OCI-LY1 (cell line): ENCODE results near the gene PDZRN3.

Source experiments
- H2AFZ ChIP-seq: fragments of 200-600 bp; sonication (generic), shearing (Covaris generic); 2 replicates; pipeline ENCODE4 v1.6.0; 2014; ENCODE audit warnings: antibody characterized with exemption, mild to moderate bottlenecking, low read length
- H3F3A ChIP-seq: fragments of 200-600 bp; sonication (generic), shearing (Covaris generic); 2 replicates; pipeline ENCODE4 v1.6.0; 2014; ENCODE audit warnings: mild to moderate bottlenecking, antibody characterized with exemption, low read length, moderate library complexity; ENCODE audit not compliant: insufficient read depth
- H3K27ac ChIP-seq: fragments of 200-600 bp; sonication (generic); 2 replicates; pipeline ENCODE4 v1.5.1; 2014; ENCODE audit warnings: low read length, mixed run types, mild to moderate bottlenecking, low read depth; ENCODE audit not compliant: poor library complexity, severe bottlenecking
- H3K27me3 ChIP-seq: fragments of 200-600 bp; sonication (generic); 2 replicates; pipeline ENCODE4 v1.6.0; 2014; ENCODE audit warnings: antibody characterized with exemption, mild to moderate bottlenecking, low read length, moderate library complexity; ENCODE audit not compliant: insufficient read depth
- H3K36me3 ChIP-seq: fragments of 200-600 bp; sonication (generic); 2 replicates; pipeline ENCODE4 v1.6.1; 2014; ENCODE audit warnings: mild to moderate bottlenecking, antibody characterized with exemption, low read length, moderate library complexity, mixed read lengths; ENCODE audit not compliant: insufficient read depth
- H3K4me1 ChIP-seq: fragments of 200-600 bp; sonication (generic); 2 replicates; pipeline ENCODE4 v1.5.1; 2014; ENCODE audit warnings: mild to moderate bottlenecking, low read length, moderate library complexity; ENCODE audit not compliant: insufficient read depth, severe bottlenecking
- H3K4me2 ChIP-seq: fragments of 200-600 bp; sonication (generic), shearing (Covaris generic); 2 replicates; pipeline ENCODE4 v1.6.1; 2014; ENCODE audit warnings: low read length
- H3K4me3 ChIP-seq: fragments of 200-600 bp; sonication (generic); 2 replicates; pipeline ENCODE4 v1.5.1; 2014; ENCODE audit warnings: low read length, low read depth, mild to moderate bottlenecking, mixed read lengths; ENCODE audit not compliant: poor library complexity, severe bottlenecking
- H3K79me2 ChIP-seq: fragments of 200-600 bp; shearing (Covaris generic); 2 replicates; pipeline ENCODE4 v1.6.1; 2016; ENCODE audit warnings: mixed run types, low read length, mixed read lengths; ENCODE audit not compliant: insufficient read depth
- H3K9ac ChIP-seq: fragments of 200-600 bp; sonication (generic), shearing (Covaris generic); 2 replicates; pipeline ENCODE4 v1.6.1; 2014; ENCODE audit warnings: mild to moderate bottlenecking, low read length, mixed read lengths
- H3K9me2 ChIP-seq: fragments of 200-600 bp; sonication (generic), shearing (Covaris generic); 2 replicates; pipeline ENCODE4 v1.6.1; 2014; ENCODE audit warnings: low read depth, mild to moderate bottlenecking, low read length, mixed read lengths
- H3K9me3 ChIP-seq: fragments of 200-600 bp; shearing (Covaris generic); 2 replicates; pipeline ENCODE4 v1.6.1; 2014; ENCODE audit warnings: low read length, mixed read lengths
- H4K20me1 ChIP-seq: fragments of 200-600 bp; sonication (generic), shearing (Covaris generic); 2 replicates; pipeline ENCODE4 v1.6.0; 2016; ENCODE audit warnings: mild to moderate bottlenecking, low read length; ENCODE audit not compliant: insufficient read depth
- EZH2 ChIP-seq: fragments of 200-600 bp; sonication (generic), shearing (Covaris generic); IDR thresholded peaks from 2 replicates; pipeline ENCODE4 v1.8.0; 2017; ENCODE audit warnings: borderline replicate concordance, mixed run types, mild to moderate bottlenecking, antibody characterized with exemption, low read length, moderate library complexity, mixed read lengths
- TF ChIP-seq, protein P1 (sequence below): fragments of 200-600 bp; sonication (generic), shearing (Covaris generic); IDR thresholded peaks from 2 replicates; pipeline ENCODE4 v1.5.1; 2017; ENCODE audit warnings: mild to moderate bottlenecking, antibody characterized with exemption, low read length, moderate library complexity, mixed read lengths

The PDZRN3 gene

DNA sequence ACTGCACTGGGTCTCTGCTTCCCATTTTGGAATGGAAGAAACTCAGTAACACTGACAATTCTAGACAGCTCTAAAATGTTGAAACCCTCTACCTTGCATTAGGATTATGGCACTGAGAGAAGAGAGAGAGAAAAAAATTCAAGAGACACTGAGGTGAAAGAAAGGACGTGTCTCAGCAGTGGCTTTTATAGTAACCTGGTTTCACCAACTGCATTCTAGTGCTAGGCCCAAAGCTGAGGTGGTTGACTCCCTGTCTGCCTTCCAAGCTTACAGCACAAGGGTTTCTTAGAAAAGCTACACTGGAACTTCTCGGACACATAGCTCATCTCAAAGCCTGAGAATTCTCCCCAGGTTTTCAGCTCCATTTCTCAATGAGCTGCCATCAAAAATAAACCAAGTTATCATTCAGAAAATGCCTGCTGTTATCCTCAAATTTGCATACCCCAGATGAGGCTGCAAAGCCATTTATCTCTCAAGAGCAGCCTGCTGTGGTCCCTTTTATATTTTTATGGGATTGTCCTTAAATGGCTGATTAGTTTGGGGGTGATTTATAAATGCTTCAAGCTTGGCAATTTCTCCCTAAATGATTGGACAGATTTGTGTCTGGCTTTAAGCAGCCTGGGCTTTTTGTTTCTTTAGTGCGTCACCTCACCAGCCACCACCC lies 283.3 kb downstream of the PDZRN3 start:
- Histone ChIP-seq H4K20me1 (no peaks in the 10 kb centered on the region), H3K4me1 (no peaks in the 10 kb centered on the region), H3K9me2 (no peaks in the 10 kb centered on the region), H3K4me2 (no peak overlapping the region), H3K36me3 (no peaks in the 10 kb centered on the region), H3K27me3 (no peaks in the 10 kb centered on the region), H3F3A (no peaks in the 10 kb centered on the region), H3K9me3 (no peaks in the 10 kb centered on the region), H2AFZ (no peak overlapping the region), H3K4me3 (no peak overlapping the region), H3K27ac (no peak overlapping the region), H3K9ac (no peak overlapping the region), H3K79me2 (no peaks in the 10 kb centered on the region)
- TF ChIP-seq, protein P1, sequence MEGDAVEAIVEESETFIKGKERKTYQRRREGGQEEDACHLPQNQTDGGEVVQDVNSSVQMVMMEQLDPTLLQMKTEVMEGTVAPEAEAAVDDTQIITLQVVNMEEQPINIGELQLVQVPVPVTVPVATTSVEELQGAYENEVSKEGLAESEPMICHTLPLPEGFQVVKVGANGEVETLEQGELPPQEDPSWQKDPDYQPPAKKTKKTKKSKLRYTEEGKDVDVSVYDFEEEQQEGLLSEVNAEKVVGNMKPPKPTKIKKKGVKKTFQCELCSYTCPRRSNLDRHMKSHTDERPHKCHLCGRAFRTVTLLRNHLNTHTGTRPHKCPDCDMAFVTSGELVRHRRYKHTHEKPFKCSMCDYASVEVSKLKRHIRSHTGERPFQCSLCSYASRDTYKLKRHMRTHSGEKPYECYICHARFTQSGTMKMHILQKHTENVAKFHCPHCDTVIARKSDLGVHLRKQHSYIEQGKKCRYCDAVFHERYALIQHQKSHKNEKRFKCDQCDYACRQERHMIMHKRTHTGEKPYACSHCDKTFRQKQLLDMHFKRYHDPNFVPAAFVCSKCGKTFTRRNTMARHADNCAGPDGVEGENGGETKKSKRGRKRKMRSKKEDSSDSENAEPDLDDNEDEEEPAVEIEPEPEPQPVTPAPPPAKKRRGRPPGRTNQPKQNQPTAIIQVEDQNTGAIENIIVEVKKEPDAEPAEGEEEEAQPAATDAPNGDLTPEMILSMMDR: no peak
- TF ChIP-seq EZH2: no peak

DNA sequence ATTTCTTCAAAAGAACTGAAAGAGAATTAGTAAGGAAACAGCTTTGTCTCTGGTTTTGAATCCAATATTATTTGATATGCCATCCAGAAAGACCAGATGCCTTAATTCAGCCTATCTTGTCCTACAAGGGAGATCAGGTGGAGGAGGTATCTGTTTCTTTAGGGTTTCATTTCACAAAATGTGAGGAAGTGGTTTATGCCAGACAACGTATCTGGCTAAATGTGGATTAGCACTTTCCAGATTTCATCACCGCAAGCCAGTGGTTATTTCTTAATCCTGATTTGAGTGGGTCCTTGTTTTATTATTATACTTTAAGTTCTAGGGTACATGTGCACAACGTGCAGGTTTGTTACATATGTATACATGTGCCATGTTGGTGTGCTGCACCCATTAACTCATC lies 292.2 kb downstream of the PDZRN3 start:
- Histone ChIP-seq H3K36me3 (no peaks in the 10 kb centered on the region), H3K4me1 (no peaks in the 10 kb centered on the region), H3F3A (no peaks in the 10 kb centered on the region), H3K27ac (no peak overlapping the region), H3K9me3 (no peaks in the 10 kb centered on the region), H3K4me2 (no peak overlapping the region), H3K9ac (no peak overlapping the region), H3K79me2 (no peaks in the 10 kb centered on the region), H3K9me2 (no peaks in the 10 kb centered on the region), H3K4me3 (no peak overlapping the region), H2AFZ (no peak overlapping the region), H4K20me1 (no peaks in the 10 kb centered on the region), H3K27me3 (no peaks in the 10 kb centered on the region)
- TF ChIP-seq EZH2: no peak
- TF ChIP-seq, protein P1: no peak
